ENCODE results near the gene WSCD2. TPM values are rescaled to one million over a fixed set of nuclear protein-coding genes. Genes with fewer than 3 reads are reported as not detected.

Gene WSCD2
- total RNA-seq, 1 donor from 2014 or later: 0.86 TPM

GRCh38 chr12:108267450-108267849 lies 138.4 kb downstream of the WSCD2 start:
- Mint-ChIP-seq H3K27ac (ENCODE audit: unreplicated experiment) (no peak overlapping the region), H3K4me3 (ENCODE audit: unreplicated experiment) (no peak overlapping the region), H3K36me3 (ENCODE audit: unreplicated experiment) (no peaks in the 10 kb centered on the region), H3K9me3 (ENCODE audit: unreplicated experiment) (peaks cover 5% of the 10 kb centered on the region), H3K4me1 (ENCODE audit: unreplicated experiment) (no peaks in the 10 kb centered on the region), H3K27me3 (ENCODE audit: unreplicated experiment) (peaks cover 9% of the 10 kb centered on the region)
- TF ChIP-seq CTCF (IDR thresholded peaks at IDR 0.05): no peak
- DNase-seq (ENCODE audit: extremely low spot score, unreplicated experiment): no peak

GRCh38 chr12:108268397-108268796 lies 139.3 kb downstream of the WSCD2 start:
- no peak for DNase-seq (ENCODE audit: extremely low spot score, unreplicated experiment)
- Mint-ChIP-seq H3K9me3 (ENCODE audit: unreplicated experiment) (peaks cover 5% of the 10 kb centered on the region), H3K4me3 (ENCODE audit: unreplicated experiment) (no peak overlapping the region), H3K4me1 (ENCODE audit: unreplicated experiment) (no peaks in the 10 kb centered on the region), H3K36me3 (ENCODE audit: unreplicated experiment) (no peaks in the 10 kb centered on the region), H3K27me3 (ENCODE audit: unreplicated experiment) (peaks cover 6% of the 10 kb centered on the region), H3K27ac (ENCODE audit: unreplicated experiment) (no peak overlapping the region)
- TF ChIP-seq CTCF (IDR thresholded peaks at IDR 0.05): no peak

GRCh38 chr12:108269224-108269623 lies 140.1 kb downstream of the WSCD2 start:
- H3K36me3 Mint-ChIP-seq (ENCODE audit: unreplicated experiment): no peaks in the 10 kb centered on the region
- no peak for TF ChIP-seq CTCF (IDR thresholded peaks at IDR 0.05)
- peaks cover 5% of the 10 kb centered on the region for H3K9me3 Mint-ChIP-seq (ENCODE audit: unreplicated experiment)

GRCh38 chr12:108270035-108270848 lies 141.2 kb downstream of the WSCD2 start:
- DNase-seq (ENCODE audit: extremely low spot score, unreplicated experiment): no peak
- peaks cover 15% of the 10 kb centered on the region for H3K27me3 Mint-ChIP-seq (ENCODE audit: unreplicated experiment)
- peaks cover 5% of the 10 kb centered on the region for H3K9me3 Mint-ChIP-seq (ENCODE audit: unreplicated experiment)
- H3K27ac Mint-ChIP-seq (ENCODE audit: unreplicated experiment): no peak overlapping the region
- no peak overlapping the region for H3K4me3 Mint-ChIP-seq (ENCODE audit: unreplicated experiment)
- no peak for TF ChIP-seq CTCF (IDR thresholded peaks at IDR 0.05)
- no peaks in the 10 kb centered on the region for H3K36me3 Mint-ChIP-seq (ENCODE audit: unreplicated experiment)
- no peaks in the 10 kb centered on the region for H3K4me1 Mint-ChIP-seq (ENCODE audit: unreplicated experiment)

More at GRCh38 chr12:108269224-108269623, 140.1 kb downstream of the WSCD2 start:
- no peaks in the 10 kb centered on the region for H3K4me1 Mint-ChIP-seq (ENCODE audit: unreplicated experiment)
- peaks cover 10% of the 10 kb centered on the region for H3K27me3 Mint-ChIP-seq (ENCODE audit: unreplicated experiment)
- no peak overlapping the region for H3K27ac Mint-ChIP-seq (ENCODE audit: unreplicated experiment)
- DNase-seq (ENCODE audit: extremely low spot score, unreplicated experiment): no peak
- no peak overlapping the region for H3K4me3 Mint-ChIP-seq (ENCODE audit: unreplicated experiment)

- H3K27ac Mint-ChIP-seq (ENCODE audit: unreplicated experiment): no peak overlapping the region
- no peak for TF ChIP-seq CTCF (IDR thresholded peaks at IDR 0.05)
- peaks cover 19% of the 10 kb centered on the region for H3K27me3 Mint-ChIP-seq (ENCODE audit: unreplicated experiment)
- no peak overlapping the region for H3K4me3 Mint-ChIP-seq (ENCODE audit: unreplicated experiment)
- no peaks in the 10 kb centered on the region for H3K4me1 Mint-ChIP-seq (ENCODE audit: unreplicated experiment)
- H3K9me3 Mint-ChIP-seq (ENCODE audit: unreplicated experiment): peaks cover 5% of the 10 kb centered on the region
- H3K36me3 Mint-ChIP-seq (ENCODE audit: unreplicated experiment): no peaks in the 10 kb centered on the region
- DNase-seq (ENCODE audit: extremely low spot score, unreplicated experiment): no peak
Measured at GRCh38 chr12:108270849-108271143, 141.7 kb downstream of the WSCD2 start.

Data from osteocyte (in vitro differentiated cells).